ENCODE data around the gene ACAD11.

The ACAD11 gene

GRCh38 chr3:132537297-132537696 is 122.3 kb downstream of the ACAD11 start:
- no peak for DNase-seq (ENCODE audit: low read depth)
- H3K4me3 ChIP-seq (replicated peaks; ENCODE audit: low read depth, low read length) = no peak overlapping the region
- TF ChIP-seq, protein P1, sequence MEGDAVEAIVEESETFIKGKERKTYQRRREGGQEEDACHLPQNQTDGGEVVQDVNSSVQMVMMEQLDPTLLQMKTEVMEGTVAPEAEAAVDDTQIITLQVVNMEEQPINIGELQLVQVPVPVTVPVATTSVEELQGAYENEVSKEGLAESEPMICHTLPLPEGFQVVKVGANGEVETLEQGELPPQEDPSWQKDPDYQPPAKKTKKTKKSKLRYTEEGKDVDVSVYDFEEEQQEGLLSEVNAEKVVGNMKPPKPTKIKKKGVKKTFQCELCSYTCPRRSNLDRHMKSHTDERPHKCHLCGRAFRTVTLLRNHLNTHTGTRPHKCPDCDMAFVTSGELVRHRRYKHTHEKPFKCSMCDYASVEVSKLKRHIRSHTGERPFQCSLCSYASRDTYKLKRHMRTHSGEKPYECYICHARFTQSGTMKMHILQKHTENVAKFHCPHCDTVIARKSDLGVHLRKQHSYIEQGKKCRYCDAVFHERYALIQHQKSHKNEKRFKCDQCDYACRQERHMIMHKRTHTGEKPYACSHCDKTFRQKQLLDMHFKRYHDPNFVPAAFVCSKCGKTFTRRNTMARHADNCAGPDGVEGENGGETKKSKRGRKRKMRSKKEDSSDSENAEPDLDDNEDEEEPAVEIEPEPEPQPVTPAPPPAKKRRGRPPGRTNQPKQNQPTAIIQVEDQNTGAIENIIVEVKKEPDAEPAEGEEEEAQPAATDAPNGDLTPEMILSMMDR (IDR thresholded peaks at IDR 0.05; ENCODE audit: low read length, missing control alignments) = no peak

GRCh38 chr3:132536442-132537153 is 123.0 kb downstream of the ACAD11 start:
- no peak overlapping the region for H3K4me3 ChIP-seq (replicated peaks; ENCODE audit: low read depth, low read length)
- DNase-seq (ENCODE audit: low read depth) = peak; percentile 21
- TF ChIP-seq, protein P1 (IDR thresholded peaks at IDR 0.05; ENCODE audit: low read length, missing control alignments) = no peak

DNA sequence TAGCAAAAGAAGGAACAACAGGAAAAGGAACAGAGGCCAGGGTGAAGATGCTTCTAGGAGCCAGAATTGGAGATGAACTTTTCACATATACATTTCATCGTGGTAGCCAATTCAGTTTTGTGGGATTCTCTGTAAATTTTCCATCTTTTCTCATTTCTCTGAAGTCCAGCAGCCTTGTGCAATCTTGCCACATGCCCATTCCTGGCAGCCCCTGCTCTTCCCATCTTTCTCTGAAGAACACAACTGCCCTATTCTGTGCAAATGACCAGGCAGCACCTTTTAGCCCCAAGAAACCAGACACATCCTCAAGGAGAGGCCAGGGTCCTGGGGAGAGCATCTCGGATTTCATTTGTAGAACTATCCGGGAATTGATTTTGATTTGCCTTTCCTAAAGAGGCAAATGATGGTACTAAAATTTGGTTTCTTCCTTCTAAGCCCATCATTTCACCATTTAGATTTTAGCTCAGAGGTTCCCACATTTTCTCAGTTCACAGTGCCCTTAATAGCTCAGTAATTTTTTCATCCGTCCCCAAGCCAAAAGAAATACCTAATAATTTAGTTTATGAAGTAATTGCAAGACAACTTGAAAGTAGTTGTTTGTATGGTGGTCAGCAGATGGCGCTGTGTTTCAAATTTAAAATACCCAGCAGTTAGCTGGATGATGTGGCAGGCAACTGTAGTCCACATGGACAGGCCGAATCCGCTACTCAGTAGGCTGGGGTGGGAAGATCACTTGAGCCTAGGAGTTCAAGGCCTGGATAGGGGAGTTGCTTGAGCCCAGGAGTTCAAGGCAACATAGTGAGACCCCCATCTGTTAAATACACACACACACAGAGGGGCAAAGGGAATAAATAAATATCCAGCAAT is 123.8 kb downstream of the ACAD11 start:
- TF ChIP-seq, protein P1 (IDR thresholded peaks at IDR 0.05; ENCODE audit: low read length, missing control alignments) = peak; percentile 53
- no peak overlapping the region for H3K4me3 ChIP-seq (replicated peaks; ENCODE audit: low read depth, low read length)
- peak; percentile 93 for DNase-seq (ENCODE audit: low read depth)

DNA sequence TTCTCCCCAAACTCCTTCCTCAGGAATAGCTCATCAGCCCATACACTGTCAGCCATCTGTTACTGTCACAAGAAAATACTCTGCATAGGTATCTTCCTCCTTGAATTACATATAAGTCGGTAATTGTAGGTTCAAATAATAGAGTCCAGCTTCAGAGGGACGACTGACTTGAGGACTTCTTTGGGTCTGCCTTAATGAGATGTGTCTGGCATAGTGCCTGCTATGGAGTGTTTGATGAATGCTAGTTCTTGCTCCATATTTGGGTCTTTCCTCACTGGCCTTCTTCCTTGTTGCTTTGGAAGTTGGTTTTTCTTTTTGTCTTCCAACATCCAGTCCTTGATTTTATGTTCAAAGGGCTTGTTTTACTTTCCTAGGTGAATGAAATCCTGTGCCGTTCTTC is 129.0 kb downstream of the ACAD11 start:
- TF ChIP-seq, protein P1 (IDR thresholded peaks at IDR 0.05; ENCODE audit: low read length, missing control alignments) = no peak
- H3K4me3 ChIP-seq (replicated peaks; ENCODE audit: low read depth, low read length) = no peak overlapping the region
- DNase-seq (ENCODE audit: low read depth) = no peak

DNA sequence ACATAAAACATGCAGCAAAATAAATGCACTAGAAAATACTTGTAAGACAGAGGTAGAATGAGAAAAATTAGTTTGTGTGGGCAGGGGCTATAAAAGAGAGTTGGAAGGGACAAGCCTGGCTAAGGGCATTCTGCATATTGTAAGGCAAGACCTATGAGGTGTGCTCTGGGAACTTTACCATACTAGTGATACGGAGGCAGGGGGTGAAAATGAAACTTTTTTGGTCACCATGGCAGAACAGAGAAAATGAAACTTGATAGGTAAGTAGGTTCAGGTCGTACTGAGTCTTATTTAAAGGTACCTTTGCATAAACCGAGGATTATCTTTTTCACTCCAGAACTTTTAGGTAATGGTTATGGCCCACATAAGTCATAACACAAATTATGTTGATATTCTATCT is 137.3 kb downstream of the ACAD11 start:
- no peak for DNase-seq (ENCODE audit: low read depth)
- TF ChIP-seq, protein P1 (IDR thresholded peaks at IDR 0.05; ENCODE audit: low read length, missing control alignments) = no peak
- no peak overlapping the region for H3K4me3 ChIP-seq (replicated peaks; ENCODE audit: low read depth, low read length)

DNA sequence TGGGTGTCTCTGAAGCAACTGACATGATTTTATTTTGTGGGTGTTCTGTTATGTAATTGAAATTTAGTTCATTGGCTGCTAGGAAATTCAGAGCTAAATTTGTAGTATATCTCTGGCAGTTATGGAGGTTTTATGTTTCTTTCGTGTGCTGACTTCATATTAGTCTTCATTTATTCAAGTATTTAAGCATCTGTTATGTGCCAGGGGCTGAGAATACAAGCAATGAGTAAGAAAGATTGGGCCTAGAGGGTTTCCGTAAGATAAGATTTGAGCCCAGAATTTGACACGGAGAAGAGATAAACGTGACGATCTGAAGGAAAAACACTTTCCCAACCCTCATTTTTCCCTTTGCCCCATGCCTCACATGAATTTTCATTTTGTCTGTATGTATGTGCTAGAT is 137.7 kb downstream of the ACAD11 start:
- TF ChIP-seq, protein P1 (IDR thresholded peaks at IDR 0.05; ENCODE audit: low read length, missing control alignments) = no peak
- no peak for DNase-seq (ENCODE audit: low read depth)
- H3K4me3 ChIP-seq (replicated peaks; ENCODE audit: low read depth, low read length) = no peak overlapping the region

All from fibroblast of pulmonary artery (primary cell).